T-helper 2 cell treated with Interferon-gamma antibody and Interleukin-4, amounts not matched to agents 100 ng/mL and 5 ng/mL, for 36 hours (primary cell): ENCODE results near the gene PTPRN2. TPM values are rescaled to one million over a fixed set of nuclear protein-coding genes. Genes with fewer than 3 reads are reported as not detected.

Source experiments
- intact Hi-C: fragments of 100-400 bp; cut with micrococcal nuclease; formaldehyde crosslinking; loops from one replicate; pipeline ENCODE4 v1.15.1; 2023
- total RNA-seq: library from RNA; stranded (reverse); gene quantifications from 2 replicates; pipeline ENCODE4 v1.2.3, GENCODE V29; 2022

PTPRN2 gene
- total RNA-seq, 1 donor from 2014 or later = 5.1 TPM

DNA sequence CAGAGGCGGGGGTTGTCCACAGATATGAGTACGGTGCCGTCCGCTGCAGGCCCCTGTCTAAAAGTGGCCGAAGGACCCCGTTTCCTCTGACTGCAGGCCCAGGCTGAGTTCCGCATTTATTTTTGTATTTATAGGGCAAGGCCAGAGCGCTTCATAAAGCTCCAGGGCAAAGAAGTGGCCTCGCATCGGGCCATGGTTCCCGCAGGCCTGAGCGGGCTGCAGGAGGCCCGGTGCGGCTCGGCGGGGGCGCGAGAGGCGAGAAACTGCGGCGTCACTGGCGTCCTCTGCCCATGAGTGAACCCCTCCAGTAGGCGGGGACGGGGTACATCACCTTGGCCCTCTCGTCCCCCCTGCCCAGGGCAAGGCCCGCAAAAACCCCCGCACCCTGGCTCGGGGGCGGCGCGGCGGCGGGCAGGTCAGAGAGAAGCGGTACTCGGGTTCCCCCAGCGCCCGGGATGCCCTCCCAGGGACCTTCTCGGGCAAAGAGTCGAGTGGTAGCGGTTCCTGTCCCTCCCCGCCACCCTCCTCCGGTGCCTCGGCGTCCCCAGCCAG lies 895.1 kb downstream of the PTPRN2 start:
- intact Hi-C loops = loop anchor here (5.0 kb wide), 3 partner anchors 185 to 1885 kb away; no protein-coding TSS in a partner anchor

DNA sequence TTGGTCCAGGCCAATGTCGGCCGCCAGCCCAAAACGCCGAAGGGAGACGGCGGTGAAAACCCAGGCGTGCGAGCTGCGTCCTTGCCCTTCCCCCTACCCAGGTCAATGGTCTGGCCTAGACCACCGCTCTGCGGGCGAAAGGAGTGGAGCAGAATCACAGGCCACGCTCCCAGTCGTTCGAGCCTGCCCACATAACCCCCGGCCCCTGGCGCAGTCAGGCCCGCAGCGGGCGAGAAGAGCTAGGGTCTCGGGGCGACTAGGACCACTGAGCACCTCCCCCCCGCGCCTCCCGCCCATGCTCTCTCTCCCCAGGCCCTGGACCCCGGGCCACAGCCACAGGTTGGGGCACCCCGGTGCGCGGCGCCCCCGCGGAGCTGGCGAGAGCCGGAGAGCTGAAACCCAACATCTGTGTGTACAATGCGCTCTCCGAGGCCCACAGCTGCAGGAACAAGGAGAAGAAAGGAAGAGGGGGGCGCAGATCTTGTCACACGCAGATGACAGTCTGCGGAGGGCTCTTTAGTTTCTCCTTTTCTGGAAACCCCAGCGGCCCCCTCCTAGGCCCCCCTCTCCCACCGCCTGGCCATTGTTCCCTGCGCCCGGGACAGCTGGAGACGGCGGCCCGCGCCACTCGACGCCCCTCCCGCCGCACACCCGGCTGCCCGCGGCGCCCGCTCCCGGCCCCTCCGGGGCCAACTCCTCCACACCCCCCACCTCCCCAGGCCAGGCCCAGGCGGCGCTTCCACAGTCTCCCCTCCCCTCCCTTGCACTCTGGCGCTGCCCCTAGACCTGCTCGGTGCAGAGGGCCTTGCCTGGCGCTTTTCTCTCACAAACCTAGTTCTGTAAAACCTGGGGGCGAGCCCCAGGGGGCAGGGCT lies 895.8 kb downstream of the PTPRN2 start:
- intact Hi-C loops = loop anchor here (5.0 kb wide), 3 partner anchors 185 to 1885 kb away; no protein-coding TSS in a partner anchor

DNA sequence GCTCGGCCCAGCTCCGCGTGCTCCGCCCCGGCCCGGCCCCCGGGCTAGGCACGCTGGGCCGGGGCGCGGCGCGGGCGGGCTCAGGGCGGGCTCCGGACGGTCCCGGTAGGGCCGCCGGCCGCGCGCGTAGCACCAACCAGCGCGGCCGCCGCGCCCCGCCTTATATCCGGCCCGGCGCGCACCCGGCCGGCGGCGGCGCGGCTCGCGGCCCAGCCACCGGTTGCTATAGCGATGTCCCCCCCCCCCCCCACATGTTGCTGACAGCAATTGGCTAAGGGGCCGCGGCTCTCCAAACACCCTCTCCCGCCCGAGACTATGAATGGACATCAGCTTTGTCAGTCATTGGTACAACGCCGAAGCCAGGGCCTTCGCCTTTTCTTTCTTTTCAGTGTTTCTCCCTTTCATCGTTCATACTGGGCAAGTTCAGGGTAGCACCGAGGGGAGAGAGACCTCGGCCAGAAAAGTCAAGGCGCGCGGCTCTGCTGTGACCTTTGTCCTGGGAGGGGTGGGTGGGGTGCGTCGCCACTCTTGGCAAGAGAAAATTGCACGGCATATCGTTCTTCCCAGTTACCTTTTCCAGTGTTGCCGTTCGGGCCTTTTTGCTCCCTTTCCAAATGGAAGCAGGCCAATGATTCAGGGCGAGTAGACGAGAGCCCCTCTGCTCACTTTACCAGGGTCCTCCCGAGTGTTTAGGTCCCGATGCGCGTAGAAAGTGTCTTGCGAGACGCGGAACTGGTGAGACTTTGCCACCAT lies 896.6 kb downstream of the PTPRN2 start:
- intact Hi-C loops = loop anchor here (5.0 kb wide), 3 partner anchors 186 to 1884 kb away; no protein-coding TSS in a partner anchor

DNA sequence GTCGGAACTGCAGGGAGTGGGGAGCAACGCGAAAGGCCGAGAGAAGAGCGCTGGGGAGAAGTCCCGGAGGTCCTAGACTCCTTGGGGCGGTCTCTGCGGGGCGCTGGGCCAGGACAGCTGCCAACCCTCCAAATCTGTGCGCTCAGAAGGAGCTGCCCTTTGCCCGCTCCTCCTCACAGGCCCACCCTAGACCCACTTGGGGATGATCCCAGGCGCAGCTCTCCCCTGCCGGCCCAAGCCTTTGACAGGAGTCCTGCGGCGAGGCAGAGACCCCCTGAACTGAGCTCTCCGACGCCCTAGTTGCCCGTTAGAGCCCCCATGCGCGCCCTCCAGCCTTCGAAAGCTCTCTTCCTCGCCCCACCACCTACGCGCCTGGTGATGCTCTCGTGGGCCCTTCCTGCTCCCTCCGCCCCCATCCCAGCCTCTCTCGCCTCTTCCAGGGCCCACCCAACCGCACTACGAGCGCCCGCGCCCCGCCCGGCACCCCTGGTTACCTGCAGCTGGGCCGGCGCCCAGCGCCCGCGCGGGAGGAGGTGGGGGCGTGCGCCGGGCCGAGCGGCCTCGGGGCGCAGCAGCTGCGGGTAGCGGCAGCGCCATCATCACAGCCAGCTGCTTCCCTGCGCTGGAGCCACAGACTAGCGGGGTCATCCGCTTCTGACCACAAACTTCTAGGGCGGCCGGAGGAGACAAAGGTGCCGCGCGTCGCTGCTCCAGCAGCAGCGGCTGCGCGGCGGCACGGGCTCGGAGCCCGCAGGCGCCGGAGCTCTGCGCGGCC lies 897.4 kb downstream of the PTPRN2 start:
- intact Hi-C loops = loop anchor here (5.0 kb wide), 3 partner anchors 187 to 1883 kb away; no protein-coding TSS in a partner anchor

DNA sequence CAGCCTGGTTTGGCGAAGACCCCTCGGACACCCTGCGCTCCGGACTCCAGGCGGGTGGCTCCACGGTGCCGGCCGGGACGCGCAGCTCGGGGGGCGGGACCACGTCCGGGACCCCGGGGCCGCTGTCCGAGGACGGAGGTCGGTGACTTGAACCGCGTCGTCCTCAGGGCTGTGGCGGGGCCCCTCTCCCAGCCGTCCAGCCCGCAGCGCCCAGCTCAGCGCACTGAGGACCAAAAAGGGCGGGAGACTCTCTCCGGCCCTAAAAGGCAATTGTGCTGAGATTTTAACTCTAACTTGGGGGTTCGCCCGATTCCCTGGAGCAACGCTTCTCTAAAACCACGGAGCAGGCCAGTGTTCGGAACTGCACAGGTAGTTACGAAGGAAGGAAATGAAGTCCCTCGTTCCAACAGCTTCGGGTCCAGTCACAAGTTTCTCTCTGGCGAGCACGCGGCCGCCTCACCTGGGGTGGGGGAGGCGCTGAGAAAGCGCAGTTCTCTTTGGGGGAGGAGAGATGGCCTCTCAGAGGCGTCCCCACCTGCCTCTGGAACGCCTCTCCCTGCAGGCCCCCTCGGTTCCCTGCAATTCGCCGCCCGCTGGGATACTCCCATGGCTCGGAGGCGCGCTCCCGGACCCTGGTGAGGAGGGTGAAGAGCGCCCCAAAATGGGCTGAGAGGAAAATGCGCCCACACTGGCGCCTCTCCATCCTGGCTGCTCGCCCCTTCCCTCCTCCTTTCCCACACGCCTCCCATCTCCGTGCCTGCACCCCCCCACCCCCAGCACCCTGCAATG lies 898.2 kb downstream of the PTPRN2 start:
- intact Hi-C loops = loop anchor here (5.0 to 10.0 kb wide), 4 partner anchors 188 to 1882 kb away; no protein-coding TSS in a partner anchor

DNA sequence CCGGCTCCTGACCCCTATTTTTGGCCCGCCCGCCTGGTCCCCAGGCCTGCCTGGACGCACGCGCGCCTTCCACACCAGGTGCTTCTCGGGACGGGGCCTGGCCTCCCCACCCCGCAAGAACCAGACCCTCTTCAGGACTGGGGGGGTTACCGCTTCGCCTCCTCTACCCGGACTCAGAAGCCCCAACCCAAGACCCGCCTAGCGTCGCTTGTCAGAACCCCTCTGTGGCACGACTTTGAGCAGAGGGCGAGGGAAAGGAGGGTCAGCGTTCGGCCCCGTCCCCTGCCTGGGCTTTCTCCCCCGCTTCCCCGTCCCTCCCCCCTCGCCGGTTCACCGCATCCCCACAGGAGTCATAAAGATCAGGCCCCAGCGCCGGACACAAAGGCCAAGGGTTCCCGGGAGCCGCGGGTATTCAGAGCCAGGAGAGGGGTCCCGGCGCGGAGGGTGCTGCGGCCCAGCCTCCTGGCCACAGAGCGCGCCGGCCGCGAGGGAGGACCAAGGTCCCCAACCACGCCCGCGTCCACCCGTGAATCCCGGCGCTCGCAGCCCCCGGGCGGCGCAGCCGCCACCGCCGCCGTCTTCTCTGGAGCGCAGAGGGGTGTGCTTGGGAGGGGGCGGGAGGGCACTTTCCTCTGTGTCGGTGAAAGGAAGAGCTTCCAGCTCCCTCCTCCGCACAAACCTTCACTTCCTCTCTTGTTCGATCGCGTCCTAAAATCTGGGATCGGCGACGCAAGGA lies 898.9 kb downstream of the PTPRN2 start:
- intact Hi-C loops = loop anchor here (10.0 kb wide), 1 partner anchor 684 kb away; no protein-coding TSS in a partner anchor

DNA sequence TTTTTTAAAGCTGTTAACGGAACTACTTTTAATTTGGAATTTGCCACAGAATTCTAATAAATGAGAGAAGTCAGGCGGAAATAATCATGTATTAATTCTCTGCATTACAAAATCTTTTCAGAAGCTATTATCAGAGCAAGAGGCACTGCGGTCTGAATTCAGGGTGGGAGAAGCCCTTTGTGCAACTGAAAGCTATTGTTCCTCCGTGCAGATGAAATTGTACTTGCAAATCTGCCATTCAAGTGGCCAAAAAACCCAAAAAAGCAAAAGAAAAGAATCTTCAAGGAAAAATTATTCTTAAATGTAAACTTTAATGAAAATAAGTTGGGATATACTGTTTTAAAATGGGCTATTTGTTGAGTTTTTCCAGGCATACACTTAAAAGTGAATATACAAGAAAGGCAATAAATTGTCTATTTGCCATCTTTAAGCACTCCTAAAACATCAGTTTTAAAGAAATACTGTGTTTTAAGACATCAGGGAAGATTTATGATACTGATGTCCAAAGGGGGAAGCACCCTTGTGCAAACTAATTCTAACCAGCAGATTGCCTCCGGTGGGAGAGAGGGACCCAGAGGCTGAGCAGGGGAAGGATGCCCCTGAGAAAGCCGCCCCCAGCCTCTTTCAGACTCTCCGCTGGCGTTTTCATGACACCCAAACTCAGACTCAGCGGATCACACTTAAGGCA lies 899.6 kb downstream of the PTPRN2 start:
- intact Hi-C loops = loop anchor here (10.0 kb wide), 1 partner anchor 683 kb away; no protein-coding TSS in a partner anchor

DNA sequence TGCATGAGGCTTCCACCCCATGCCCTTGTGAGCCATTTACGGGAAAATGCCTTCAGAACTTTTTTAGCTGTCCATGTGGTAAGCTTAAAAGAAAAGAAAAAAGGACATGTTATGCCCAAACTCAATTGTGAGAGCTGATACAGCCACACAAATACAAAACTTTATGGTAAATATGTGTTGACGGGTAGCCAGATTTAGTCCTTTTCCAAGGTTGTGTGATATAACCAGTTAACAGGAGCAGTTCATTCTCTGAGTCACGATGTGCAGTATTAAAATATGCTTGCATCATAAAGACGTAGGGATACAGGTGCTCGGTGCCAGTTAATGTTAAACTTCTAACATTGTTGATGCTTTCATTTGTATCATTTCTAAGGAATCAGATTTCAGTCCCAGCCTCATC lies 900.5 kb downstream of the PTPRN2 start:
- intact Hi-C loops = loop anchor here (10.0 kb wide), 1 partner anchor 682 kb away; no protein-coding TSS in a partner anchor

DNA sequence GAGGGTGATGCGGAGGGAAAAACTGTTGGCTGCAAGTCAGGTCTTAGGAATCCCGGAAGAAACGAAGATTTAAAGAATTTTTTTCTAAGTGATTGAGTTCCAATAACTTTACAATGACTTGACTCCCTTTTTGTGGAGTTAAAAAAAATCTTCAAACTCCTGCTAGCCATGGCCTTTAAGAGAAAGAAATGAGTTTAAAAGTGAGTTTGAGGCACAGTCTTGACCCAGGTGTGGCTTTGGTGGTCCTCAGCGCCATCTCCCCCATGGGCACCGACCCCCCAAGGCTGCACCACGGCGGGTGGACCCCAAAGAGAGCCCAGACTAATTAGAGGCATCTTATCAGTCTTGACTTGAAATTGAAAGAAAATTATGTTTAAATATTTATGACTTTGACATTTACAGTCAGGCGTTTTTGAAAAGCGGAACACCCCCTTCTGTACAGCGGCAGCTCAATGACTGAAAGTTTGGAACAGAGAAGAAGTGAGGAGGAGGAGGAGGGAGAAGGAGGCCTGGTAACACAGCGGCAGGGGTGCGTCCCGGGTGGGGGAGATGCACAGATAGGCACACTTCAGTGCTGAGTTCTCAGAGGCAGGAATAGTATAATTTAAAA lies 901.2 kb downstream of the PTPRN2 start:
- intact Hi-C loops = loop anchor here (10.0 kb wide), 1 partner anchor 682 kb away; no protein-coding TSS in a partner anchor

DNA sequence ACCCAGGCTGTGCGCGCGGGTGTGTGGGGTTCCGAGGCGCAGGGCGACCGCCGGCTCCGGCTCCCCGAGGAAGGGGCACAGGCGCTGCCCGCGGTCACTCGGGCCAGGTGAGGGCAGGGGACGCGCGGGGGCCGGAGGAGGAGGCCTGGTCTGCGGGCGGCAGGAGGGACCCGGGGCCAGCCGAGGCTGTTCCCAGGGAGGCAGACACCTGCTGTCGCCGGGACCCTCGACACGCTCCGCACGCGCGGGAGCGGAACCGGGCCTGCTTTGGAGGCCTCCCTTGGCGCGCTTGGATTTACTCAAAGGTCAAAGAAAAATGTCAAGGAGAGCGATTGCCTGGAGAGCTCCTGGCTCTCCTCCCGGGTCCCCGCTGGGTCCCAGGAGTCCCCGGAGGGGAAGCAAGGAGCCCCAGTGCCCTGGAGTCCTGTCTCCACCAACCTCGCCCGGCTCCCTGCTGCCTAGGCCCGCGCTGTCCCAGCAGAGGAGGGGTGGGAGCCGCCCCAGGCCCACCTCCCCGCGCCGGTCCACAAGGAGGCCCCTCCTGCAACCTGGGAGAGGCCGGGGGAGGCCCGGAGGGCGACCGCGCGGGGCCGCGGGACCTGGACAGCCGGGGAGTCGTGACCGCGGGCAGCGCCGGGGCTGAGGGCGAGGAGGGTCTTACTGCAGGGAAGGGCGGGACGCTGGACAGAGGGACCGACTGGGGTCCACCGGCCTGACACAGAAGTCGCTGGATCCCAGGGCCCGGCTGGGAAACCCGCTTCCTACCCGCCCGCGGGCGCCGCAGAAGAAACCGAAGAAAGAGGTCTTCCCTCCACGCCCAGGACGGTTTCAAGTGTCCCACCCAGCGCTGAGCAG lies 902.0 kb downstream of the PTPRN2 start:
- intact Hi-C loops = loop anchor here (10.0 kb wide), 1 partner anchor 681 kb away; no protein-coding TSS in a partner anchor

DNA sequence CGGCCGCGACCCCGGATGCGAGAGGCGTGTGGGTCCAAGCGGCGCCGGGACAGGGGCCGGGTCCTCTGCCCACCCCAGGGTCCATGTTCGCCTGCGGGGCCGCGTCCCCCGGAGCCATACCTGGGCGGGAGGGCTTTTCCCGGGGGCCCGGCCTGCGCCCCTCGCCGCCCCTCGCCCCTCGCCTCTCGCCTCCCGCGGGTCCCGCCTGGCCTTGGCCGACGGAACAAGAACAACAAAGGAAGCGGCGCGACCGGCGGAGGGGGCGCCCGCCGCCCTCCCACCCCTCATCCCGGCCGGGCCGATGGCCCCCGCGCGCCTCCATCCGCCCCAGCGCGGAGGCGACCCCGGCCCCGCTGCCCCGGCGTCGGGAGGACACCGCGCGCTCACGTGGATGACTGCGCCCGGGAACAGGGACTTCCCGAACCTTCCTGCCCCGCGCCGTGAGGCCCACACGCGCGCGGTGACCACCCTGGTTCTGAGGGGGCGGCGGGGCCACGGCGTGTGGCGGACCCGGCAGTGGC lies 902.7 kb downstream of the PTPRN2 start:
- intact Hi-C loops = loop anchor here (10.0 kb wide), 1 partner anchor 680 kb away; no protein-coding TSS in a partner anchor

DNA sequence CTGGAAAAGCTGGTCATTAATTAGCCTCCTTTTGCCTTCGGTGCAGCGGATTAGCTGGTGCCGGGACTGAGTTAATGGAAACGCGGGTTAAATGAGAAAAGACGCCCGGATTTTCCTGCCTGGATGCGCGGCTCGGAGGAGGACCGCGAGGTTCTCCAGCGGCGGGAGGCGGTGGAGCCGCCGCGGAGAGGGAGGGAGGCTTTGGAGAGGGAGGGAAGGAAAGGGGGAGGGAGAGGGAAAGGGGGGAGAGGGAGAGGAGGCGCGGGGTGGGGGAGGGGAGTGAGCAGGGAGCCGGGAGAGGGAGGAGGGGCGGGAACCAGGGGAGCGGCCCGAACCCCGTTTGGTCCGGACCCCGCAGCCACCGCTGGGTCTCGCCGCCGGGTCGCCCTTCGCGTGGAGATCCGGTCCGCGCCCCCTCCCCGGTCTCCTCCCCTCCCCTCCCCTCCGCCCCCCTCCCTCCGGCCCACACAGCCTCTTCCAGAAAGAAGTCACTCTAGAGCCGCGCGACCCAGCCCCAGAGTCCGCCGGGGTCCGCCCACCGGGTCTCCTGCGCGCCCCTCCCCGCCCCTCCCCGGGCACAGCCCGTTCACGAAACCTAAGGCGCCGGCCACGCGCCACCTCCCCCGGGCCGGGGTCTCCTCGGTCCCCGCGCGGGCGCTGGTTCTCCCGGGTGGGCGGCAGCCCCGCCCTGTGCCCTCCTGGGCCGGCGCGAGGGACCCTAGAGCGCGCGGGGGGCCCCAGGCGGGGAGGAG lies 903.3 kb downstream of the PTPRN2 start:
- intact Hi-C loops = loop anchor here (10.0 kb wide), 1 partner anchor 680 kb away; no protein-coding TSS in a partner anchor

DNA sequence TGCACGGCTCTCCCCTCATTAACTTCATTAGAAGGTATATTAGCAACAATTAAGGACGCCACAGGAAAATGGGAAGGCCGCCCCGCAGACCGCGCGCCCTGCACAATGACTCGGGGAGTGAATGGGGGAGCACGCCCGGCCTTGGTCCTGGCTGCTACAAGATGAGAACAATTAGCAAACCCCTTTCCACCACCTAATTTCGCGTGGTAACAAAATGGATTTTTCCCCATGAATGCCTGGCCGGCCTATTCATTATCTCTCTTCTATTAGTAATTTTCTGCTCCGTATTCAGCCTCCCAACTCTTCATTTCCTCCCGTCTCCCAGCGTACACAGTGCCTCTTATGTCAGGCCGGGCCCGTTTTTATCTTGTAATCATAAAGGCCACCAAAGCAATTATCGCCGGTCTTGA lies 903.9 kb downstream of the PTPRN2 start:
- intact Hi-C loops = loop anchor here (10.0 kb wide), 1 partner anchor 679 kb away; no protein-coding TSS in a partner anchor

DNA sequence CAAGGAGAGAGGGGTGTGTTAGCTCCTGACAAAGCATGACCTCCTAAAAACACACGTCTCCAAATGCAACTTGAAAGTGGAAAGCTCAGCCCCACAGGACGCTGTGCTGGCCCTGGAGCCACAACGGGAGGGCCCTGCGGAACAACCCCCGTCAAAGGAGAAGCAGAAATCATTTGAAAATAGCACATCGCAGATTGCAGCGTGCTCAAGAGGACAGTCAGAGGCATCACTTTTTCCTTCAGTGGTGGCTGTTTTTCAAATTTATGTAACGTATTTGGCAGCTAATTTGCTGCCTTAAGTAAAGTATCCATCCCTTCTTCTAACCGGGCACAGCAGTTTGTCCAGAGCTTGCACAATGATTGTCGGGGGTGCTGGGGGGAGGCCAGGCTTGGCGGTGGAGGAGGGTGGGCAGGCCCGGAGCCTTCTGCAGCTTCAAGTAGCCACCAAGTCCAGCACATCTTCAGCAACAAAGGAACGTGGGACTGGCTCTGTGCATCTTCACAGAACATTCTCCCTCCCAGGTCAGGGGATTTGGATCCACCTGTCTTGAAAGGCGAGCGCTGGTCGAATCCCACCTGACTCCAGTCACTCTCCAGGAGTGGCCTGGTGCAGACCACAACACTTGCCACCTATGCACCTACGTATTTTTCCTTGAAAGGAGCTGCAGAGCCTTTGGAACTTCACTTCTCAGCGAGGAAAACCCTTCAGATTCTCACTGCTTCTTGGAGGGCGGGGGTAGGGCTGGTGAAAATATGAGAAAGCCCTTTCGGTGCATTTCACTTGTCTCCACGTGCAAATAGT lies 904.5 kb downstream of the PTPRN2 start:
- intact Hi-C loops = loop anchor here (10.0 kb wide), 1 partner anchor 678 kb away; no protein-coding TSS in a partner anchor
